HL-60/S4 treated with phorbol 12-myristate 13-acetate at 8.2 ng/mL for 4 days and 3 days (cell line): Measurements from ENCODE around the gene RPA1.
"Not testable (repeated sequence)": the region's sequence is repeated elsewhere in the genome, so short reads cannot be mapped to it uniquely, and the experiment has no call there.

Source experiments
- in situ Hi-C: fragments of 300-500 bp; cut with MboI; formaldehyde crosslinking; loops from 2 replicates; pipeline ENCODE4 v1.15.0; 2022; ENCODE audit warnings: low sequenced_read_pairs

RPA1 gene

DNA sequence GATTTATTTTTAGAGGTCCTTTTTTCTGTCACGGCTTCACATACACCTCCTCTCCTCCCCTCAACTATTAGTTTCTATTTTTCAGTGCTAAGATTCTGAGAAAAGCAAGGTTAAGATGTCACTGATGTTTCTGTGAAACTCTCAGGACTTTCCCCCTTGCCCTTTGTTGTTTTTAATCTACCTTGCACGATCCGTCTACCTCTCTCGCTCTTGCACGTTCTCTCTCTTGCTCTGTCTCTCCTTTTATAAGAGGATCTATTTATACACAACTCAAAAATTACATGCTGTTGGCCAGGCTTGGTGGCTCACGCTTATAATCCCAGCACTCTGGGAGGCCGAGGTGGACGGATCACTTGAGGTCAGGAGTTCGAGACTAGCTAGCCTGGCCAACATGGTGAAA, 43.6 kb downstream of the RPA1 start:
- in situ Hi-C loops: no loop called here

DNA sequence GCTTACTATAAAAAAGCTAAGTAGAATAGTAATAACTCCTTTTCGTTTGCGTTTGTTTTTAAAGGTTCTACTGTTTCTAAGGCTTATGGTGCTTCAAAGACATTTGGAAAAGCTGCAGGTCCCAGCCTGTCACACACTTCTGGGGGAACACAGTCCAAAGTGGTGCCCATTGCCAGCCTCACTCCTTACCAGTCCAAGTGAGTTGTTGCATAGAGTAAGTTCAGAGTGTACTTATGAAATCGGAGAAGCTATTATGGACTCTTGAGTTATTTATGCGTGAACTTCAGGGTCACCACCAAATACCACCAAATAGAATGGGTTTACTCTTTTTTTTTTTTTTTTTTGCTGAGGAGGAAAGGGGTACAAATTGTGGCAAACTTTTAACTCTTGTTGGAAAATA, 45.8 kb downstream of the RPA1 start:
- in situ Hi-C loops: no loop called here

DNA sequence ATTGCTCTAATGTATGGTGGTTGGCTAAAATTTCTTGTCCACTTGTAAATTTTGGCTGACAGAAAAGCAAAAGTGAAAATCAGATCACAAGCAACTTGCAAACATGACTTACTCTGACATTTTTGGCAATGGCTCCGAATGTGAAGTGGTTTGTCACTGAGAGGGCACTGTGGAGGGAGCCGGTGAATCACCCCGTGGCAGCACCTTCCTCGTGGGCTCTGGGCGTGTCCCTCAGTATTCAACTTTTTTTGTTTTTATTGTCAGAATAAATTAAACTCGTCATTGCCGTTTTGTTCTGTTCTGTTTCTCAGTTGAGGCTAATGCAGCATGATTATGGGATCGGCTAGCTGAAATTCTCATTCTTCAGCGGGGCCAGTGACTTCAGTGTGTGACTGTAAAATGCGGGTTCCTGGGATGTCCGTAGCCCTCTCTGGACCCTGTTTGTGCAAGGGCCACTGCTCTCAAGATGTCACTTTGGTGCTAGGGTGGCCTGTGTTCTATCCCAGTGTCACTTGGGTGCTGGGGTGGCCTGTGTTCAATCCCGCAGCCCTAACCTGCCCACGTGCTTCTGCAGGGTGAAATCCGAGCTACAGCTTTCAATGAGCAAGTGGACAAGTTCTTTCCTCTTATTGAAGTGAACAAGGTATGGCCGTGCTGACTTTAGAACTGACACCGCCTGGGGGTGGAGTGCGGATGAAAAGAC, 48.8 kb downstream of the RPA1 start:
- in situ Hi-C loops: no loop called here

DNA sequence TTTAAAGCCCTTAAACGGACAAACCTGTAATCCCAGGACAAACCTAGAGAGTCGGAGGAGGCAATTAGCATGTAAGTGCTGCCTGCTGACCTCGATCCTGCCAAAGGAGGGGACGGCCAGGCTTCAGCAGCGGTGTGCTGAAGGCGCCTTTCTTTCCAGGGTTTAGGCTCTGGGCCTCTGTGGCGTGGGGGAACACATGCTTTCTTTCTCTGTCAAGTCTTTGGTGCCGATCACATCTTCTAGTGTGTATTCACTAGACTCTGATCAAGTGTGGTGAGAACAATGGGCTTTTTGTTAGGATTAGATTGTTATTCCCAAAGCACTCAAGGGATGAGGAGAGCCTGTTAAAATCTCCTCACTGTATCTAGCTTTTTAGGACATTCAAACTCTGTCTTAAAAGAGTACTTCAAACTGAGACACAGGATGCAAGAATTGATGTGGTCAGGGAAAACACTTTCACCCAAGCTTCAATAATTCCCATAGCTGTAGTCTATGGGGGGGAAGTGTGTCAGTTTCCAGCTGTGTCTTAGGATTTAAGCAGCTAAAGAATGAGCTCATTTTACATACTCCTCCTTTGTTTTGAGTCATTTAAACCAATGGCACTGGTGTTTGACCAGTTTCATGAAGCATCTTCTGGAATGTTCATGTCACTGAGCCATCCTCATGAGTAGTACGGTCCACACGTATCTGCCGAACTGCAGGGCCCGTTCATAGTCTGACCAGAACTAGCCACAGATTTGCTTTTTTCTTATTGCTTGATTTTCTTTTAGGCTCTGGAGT, 51.2 kb downstream of the RPA1 start:
- in situ Hi-C loops: no loop called here

DNA sequence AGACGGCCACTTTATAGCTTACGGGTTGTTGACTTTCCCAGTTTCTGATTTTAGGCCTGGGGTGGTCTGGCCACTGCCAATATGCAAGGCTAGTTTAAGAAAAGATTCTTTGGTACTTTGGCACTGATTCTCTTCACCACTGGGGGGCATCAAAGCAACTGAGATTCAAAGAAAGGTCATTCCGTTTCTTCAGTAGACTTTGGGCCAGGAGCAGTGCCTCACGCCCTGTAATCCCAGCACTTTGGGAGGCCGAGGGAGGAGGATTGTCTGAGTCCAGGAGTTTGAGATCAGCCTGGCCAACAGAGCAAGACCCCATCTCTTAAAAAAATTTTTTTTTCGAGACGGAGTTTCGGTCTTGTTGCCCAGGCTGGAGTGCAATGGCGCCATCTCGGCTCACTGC, 53.0 kb downstream of the RPA1 start:
- in situ Hi-C loops: no loop called here

DNA sequence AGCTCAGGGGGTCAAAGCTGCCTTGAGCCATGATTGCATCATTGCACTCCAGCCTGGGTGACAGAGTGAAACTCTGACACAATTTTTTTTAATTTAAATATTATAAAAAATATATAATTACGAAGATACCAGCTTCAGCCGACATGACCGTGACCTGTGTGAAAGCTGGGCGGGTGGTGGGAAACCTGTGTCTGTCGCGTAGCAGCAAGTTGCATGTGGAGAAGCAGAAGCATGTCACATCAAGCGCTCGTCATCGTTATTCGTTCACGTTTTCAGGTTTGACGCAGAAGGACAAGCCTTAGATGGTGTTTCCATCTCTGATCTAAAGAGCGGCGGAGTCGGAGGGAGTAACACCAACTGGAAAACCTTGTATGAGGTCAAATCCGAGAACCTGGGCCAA, 53.7 kb downstream of the RPA1 start:
- in situ Hi-C loops: no loop called here

DNA sequence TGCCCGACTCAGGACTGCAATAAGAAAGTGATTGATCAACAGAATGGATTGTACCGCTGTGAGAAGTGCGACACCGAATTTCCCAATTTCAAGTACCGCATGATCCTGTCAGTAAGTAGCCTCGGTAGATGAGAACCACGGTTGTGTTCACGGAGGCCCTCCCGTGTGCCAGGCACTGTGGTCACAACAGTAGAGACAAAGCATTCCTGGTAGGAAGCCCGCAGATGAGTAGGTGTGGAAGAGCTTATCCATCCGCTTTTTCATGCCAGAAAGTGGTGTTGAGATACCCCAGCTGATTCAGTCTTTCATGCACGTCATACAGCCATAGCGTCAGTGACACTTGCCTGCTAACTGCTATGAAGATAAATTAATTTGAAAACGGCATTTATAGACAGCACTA, 58.9 kb downstream of the RPA1 start:
- in situ Hi-C loops: no loop called here

DNA sequence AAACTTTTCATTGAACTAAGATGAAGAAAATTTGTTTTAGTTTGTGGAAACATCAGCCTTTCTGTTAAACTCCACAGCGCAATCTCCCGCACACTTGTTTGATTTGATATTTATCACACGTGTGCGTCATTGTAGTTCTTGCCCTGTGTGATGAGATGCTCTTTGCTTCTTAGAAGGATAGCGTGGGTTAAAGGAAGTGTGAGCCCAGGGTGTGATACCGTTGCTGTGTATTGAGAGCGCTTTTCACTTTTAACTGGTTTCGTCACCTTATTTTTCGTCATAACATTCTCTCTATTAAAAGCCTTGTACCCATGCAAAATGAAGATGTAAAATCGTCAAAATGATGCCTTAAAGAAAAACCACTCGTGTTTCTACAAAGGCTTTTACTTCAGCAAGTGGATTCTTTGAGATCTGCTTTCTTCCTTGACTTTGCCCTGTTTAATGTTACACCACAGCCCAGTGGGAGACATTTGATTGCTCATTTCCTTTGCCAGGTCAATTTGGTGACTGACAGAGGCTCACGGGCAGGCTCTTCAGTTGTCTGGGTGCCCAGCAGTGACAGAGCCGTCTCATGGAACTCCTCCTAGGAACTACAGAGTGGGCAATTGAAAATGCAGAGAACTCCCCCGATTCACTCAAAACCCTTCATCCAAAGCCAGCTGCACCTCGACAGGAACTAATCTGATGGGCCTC, 61.1 kb downstream of the RPA1 start:
- in situ Hi-C loops: no loop called here

DNA sequence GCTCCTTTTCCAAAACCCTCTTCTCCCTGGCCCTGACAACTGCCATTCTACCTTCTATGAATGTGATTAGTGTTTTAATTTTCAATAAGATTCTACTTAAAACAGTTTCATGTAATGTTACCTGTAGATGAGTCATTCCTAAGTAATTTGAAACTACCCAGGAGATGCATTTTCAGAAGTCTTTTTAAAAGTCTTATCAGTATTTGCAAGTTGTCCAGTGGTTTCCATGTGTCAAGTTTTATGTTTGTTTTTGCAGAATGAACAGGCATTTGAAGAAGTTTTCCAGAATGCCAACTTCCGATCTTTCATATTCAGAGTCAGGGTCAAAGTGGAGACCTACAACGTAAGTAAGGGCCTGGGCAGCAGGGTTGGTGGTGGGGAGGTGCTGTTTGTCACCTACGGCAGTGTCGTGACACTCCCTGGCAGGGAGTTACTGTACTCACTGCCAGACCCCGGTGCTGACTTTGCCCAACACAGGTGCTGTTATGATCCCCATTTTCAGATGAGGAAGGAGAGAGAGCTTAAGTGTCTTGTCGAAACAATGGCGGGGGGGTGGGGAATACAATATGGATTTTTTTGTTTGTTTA, 65.0 kb downstream of the RPA1 start:
- in situ Hi-C loops: no loop called here

DNA sequence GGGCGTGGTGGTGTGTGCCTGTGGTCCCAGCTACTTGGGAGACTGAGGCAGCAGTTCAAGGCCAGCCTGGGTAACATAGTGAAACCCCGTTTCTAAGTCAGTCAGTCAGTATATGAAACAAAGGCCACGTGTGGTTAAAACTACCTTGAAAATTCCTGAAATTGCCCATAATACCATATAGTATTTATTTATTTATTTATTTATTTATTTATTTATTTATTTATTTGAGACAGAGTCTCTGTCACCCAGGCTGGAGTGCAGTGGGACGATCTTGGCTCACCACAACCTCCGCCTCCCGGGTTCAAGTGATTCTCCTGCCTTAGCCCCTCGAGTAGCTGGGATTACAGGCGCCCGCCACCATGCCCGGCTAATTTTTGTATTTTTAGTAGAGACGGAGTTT, 65.7 kb downstream of the RPA1 start:
- in situ Hi-C loops: not testable (repeated sequence)

DNA sequence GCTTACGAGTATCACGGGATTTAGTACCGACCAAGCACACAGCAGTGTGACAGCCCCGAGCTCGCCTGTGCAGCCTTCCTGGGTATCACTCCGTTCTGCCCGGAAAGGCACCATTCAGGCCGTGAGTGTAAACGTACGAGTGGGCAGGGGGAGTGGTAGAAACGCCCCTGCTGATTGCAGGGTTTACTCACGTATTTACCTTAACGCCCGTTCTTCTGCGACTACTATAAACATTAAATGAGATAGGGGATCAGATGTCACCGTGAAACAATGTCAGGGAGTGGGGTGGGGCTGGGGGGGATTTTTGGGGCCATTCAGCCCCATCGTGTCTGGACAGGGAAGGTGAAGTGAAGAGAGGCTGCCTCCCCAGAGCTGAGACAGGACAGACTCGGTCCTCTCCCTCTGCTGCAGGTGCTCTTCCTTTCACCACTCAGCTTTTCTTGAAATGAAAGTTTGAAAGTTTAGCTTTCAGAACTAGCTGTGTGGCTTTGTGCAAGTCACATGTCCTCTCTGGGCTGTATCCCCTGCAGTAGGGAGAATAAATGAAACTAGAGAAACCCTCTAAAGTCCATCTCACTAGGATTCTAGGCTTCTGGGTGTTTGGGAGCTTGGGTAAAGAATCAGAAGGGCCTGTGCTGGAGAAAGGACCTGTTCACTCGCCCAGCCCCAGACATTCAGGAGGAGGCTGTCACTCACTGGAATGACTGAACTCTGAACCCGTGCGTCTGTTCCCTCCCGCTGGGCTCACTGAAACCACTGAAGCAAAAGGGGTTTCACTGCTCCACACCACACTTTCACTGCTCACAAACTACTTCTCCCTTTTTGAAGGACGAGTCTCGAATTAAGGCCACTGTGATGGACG, 66.7 kb downstream of the RPA1 start:
- in situ Hi-C loops: no loop called here

DNA sequence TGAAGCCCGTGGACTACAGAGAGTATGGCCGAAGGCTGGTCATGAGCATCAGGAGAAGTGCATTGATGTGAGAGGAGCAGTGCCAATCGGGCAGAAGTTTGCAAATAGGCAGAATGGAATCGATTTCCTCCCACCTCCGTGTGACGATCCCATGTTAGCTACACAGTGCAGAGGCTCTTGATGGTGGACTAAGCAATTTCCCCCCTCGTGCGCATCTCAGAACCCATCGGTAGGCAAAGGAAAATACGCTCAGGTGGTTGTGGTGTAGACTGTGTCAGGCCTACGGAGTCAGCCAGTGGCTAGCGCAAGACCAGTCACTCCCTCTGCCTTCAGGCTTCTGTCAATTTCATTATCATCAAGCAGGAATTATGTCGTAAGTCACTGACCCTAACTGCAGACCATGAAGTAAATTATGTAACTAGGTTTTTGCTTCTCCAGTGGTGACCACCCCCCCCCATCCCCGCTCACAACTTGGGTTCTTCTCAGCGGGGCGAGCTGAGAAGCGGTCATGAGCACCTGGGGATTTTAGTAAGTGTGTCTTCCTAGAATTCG, 67.4 kb downstream of the RPA1 start:
- in situ Hi-C loops: no loop called here

DNA sequence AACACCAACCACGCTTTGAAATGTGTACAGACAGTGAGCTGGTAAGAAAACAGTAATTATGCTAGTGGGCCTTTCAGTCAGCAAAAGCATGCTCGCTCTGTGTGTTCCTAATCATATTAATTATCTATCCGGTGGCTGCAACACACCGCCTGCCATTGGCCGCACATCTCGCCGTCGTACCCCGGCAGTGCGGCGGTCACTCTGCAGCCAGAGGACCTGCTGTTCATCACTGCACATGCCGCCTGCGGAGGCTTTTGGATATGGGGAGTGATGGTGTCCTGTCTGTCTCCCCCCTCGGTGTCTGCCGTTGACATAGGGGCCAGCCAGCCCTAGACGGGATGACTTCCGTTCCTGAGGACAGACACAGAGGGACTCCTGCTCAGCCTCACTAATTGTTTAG, 68.5 kb downstream of the RPA1 start:
- in situ Hi-C loops: no loop called here

DNA sequence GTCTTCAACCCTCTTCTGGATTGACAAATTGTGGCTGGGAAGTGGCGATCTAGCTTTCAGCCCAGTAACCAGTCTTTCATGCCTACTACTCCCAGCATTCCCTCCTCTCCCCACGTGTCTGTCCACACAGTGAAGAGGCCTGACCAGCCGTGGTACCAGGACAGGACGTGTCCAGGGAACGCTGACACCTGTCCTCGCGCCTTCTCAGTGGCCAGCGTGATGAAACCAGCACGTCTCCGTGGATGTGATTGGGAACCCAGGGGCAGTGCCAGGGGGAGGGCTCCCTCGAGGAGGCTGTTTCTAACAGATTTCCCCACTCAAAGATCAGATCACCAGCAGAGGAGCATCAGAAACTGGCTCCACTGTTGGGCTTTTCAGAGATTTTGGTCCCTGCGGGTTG, 69.1 kb downstream of the RPA1 start:
- in situ Hi-C loops: no loop called here

DNA sequence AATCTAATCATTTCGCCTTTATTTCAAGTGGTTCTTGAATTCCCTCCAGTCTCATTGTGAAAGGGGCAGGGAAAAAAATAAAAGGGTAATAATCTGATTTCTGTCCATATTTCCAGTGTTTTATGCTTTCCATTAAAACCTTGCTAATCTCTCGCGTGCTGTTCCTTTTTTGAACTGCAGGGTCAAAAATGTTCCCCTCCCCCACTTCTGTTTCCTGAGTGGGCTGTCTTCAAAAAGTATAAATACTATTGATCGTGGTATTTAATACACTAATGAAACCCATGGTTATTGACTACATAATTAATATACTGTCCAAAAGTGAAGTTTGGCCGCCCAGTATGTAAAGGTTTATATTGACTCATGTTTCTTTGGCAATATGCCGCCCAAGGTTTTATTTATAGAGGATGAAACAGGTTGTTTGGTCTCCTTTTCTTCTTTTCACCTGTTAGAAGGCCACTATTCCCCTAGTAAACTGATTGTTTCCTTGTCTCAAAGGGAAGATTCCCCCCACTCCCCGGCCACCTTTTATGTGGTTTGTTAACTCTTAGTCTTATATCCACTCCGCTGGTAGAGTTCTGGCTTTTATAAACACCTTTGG, 69.7 kb downstream of the RPA1 start:
- in situ Hi-C loops: no loop called here

DNA sequence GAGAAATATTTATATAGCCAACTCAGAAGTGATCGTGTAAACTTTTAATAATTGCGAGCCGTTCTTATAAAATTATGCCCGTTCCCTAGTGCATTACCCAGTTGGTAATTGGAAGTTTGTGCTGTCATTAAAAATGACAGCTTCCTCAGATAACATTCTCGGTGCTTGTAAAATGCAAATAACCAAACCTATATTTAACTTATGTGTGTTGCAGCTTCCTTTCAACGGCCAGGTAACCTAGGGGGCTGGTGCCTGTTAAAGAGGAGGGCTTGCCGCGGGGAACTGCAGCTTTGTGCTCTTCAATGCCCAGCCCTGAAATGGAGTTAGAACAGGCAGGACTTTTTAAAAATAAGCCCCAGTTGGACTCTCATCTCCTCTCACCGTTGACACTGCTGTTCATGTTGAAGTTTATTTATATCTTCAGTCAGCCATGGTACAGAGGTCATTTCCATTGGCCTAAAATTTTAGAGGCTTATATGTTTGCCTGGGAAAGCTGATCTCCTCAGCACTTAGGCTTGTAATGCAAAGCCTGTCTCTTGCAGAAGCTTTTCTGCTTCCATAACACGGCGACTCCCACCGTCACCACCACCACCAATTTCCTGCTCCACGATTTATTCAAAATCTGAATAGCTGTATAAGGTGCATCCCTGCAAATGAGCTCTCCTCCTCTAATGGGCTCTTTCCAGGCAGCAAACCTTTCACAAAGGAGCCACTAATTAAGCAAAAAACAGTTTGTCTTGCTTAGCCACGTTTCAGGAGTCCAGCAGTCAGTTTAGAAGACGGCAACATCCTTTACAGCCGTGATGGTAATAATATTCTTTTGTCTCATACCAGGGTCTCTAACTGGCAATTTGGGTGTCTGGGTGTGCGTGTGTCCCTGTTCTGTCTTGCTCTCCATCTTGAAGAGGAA, 74.7 kb downstream of the RPA1 start:
- in situ Hi-C loops: no loop called here

DNA sequence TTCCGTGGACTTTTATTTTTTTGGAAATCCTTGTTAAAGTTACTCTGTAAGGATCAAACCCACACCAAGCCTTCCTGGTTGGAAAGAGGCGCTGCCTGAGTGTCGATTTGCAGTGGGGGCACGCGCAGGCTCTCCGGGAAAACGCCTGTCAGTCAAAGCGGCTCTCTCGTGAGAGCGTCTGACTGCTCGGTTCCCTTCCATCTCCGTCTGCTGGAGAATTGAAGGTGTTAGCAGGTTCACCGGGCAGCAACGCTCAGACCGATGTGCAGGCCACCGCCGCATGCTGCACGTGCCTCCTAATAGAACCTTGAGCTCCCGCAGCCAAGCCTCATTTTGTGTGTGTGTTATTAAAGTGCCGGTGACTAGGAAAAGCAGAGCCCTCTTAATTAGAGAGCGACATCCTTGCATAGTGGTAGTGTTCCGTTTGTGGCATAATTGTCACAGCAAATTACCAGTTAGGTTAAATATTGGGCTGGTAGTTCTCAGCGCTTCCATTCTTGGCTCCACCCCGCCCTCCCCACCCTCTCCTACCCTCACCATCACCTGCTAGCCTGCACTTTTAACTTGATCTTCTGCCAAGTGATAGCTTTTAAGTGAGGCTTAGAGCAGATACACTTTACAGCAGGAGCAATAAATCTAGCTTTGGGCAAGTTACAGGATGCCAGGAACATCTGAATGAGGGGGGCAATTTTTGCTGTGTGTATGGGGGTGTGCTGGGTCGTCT, 75.5 kb downstream of the RPA1 start:
- in situ Hi-C loops: no loop called here

DNA sequence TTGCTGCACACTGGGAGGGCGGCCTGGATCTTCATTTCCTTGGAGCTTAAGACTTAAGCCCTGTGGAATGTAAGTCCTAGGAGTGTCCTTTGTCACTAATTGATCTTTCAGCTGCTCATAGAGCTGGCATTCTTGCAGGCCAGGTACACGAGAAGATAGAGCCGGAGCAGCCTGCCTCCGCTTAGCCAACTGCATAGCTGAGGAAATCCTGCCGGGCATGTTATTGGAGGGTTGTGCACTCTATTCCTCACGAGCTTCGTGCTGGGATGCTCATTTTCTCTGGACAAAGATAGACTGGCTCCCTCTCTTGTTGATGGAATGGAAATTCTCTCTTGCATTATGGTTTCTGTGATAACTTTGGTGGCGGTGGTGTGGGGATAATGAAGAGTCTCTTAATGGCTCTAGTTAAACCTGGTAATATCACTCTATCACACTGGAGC, 76.9 kb downstream of the RPA1 start:
- in situ Hi-C loops: no loop called here
